ENCODE data around the gene DNAAF8.
A peak's percentile ranks its signal among the peaks of the same experiment; 100 is the strongest.
"Not testable (repeated sequence)": the region's sequence is repeated elsewhere in the genome, so short reads cannot be mapped to it uniquely, and the experiment has no call there.

The DNAAF8 gene

DNA sequence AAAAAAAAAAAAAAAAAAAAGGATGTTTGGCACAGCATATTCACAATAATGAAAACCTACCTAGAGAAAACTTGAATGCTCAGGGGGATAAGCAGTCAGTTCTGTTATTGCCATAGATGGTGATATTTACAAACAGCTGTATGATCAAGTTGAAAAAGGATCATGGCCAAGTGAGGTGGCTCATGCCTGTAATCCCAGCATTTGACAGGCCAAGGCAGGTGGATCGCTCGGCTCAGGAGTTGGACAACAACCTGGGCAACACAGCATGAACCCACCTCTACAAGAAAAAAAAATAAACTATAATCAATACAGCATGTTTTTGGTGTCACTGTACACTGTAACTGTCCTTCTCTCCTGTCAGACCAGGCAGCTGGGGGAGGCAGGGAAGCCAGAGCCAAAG lies 19.3 kb upstream of the DNAAF8 start:
- DNase-seq (ENCODE audit: insufficient read length, low spot score) (no peak), FAIRE-seq (no peak)

DNA sequence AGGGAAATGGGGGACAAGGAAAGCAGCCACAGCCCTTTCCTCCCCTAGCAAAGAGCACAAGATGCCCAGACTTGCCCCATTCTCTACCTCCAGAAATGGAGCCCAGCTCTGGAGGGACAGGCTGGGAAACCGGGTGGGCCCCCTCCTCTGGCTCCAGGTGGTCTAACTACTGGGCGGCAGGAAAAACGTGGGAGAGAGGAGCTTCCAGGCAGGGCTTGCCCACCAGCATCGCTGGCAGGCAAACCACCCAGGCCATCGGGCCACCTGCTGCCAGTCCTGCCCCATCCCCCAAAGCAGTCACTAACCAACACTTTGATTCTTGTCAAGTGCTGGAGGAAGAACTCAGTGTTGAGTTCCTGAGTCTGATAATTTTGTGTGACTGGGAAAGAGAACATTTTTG lies 15.9 kb upstream of the DNAAF8 start:
- FAIRE-seq, result no peak
- DNase-seq (ENCODE audit: insufficient read length, low spot score), result no peak

DNA sequence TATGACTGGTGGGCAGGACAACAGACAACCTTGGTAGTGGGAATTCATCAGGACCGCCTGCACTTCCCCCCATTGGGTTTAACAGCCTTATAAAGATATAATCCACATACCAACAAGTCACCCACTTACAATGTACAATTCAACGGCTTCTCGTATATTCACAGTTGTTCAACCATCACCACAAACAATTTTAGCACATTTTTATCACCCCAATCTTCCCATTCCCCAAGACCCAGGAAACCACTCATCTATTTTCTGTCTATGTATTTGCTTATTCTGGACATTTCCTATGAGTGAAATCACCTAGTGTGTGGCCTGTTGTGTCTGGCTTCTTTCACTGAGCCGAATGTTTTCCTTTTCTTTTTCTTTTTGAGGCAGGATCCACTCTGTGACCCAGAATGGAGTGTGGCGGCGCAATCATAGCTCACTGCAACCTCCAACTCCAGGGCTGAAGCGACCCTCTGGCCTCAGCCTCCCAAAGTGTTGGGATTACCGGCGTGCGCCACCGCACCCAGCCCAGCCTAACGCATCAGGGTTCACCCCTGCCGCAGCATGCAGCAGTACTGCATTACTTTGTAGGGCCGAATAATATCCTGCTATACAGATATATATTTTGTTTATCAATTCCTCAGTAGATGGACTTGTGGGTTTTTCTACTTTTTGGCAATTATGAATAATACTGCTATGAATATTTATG lies 11.1 kb upstream of the DNAAF8 start:
- DNase-seq (ENCODE audit: insufficient read length, low spot score), result no peak
- FAIRE-seq, result no peak

DNA sequence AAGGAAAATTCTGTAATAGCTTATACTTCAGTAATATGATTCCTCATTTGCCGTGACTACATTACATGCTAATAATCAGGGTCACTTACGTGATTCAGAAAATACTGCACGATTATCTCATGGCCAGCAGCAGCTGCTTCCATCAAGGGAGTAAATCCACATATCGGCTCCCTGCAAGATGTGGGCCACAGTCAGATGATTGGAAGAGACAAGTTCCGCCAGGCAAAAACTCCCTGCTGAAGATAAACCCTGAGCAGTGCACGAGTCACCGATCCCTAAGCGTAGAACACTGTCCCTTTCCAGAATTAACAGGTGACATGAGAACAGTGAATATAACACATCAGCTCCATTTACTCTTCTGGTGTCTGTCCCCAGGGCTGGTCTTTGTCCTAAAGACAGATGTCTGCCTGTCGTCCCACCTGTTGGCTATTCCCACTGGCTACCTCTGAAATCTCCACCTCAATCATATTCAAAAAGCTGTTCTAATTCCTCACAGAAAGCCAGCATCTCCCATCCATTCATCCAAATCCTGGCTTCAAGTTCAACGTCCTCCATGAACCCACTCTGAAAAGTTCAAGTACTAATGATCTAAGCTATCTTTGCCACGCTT lies 9.6 kb upstream of the DNAAF8 start:
- FAIRE-seq (no peak), DNase-seq (ENCODE audit: insufficient read length, low spot score) (no peak)

DNA sequence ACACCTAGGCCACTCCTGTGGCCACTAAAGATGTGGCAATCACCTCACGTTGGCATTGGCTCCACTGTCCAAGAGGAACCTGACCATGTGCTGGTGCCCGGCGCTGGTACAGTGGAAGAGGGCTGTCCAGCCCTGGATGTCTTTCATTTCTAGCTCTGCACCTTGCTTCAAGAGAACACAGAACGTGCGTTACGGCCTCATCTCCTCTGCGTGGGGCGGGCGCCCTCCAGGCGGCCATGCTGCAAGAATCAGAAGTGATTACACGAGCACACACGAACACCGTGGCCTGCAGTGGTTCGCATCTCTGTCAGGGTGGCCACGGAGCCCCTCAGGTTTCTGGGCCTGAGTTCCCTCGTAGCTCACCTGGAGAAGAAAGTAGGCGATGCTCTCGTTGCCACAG lies 7.7 kb upstream of the DNAAF8 start:
- DNase-seq (ENCODE audit: insufficient read length, low spot score) (no peak), FAIRE-seq (no peak)

DNA sequence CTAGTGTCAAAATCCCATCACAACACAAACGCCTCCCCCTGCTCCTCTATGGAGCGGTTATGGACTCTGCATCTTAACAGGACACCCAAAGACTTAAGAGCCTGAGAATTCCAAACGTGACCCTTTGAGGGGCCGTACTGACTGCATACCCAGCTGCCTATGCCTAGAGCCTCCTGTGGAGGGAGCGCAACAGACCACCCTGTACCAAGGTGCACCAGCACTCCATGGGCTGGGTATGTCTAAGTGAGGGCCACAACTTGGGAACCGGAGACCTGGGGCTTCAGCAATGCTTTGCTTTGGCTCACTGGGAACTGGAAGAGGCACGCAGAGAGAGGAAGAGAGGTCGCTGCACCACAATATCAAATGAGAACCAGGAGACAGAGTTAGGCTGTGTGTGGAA lies 5.7 kb upstream of the DNAAF8 start:
- FAIRE-seq (no peak), DNase-seq (ENCODE audit: insufficient read length, low spot score) (no peak)

DNA sequence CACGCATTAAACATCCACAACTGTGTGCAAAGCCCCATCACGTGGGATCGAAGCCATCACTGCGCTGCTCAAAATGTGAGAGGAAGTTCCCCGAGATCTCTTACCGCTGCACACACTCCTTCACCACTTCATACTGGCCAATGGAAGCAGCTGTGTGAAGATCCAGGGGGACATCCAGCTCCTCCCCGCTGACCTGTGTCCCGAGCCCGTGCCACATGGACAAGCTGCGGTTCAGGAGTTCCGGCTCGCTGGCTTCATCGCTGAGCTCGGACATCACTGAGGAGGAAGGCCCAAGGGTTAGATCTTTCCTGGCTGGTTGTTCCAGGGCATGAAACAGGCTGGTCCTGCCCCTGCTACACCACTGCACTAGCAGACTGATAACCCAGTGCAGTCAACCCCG lies 4.5 kb upstream of the DNAAF8 start:
- FAIRE-seq (no peak), DNase-seq (ENCODE audit: insufficient read length, low spot score) (no peak)

DNA sequence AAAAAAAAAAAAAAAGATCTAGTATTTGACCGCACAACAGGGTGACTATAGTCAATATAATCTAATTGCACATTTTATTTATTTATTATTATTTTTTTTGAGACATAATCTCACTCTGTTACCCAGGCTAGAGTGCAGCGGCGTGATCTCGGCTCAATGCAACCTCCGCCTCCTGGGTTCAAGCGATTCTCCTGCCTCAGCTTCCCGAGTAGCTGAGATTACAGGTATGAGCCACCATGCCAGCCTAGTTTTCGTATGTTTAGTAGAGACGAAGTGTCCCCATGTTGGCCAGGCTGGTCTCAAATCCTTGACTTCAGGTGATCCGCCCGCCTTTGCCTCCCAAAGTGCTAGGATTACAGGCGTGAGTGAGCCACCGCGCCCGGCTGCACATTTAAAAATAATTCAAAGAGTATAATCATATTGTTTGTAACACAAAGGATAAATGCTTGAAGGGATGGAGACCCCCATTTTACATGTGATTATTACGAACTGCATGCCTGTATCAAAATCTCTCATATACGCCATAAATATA lies 1.1 kb upstream of the DNAAF8 start:
- FAIRE-seq (no peak), DNase-seq (ENCODE audit: insufficient read length, low spot score) (no peak)

DNA sequence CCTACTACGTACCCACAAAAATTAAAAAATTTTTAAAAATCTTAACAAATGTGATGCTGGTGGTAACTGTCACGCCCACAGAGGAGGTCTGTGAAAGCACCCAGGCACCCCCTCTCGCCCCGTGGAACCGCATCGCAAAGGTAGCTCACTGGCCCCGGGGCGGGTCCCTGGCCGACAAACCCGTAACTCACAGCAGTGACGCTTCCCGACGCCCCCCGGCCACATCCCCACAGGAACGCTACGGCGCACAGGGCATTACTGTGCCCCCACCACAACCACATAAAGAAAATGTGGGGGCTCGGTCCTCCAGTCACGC lies 632 bp upstream of the DNAAF8 start:
- DNase-seq (ENCODE audit: insufficient read length, low spot score), result no peak
- FAIRE-seq, result no peak

DNA sequence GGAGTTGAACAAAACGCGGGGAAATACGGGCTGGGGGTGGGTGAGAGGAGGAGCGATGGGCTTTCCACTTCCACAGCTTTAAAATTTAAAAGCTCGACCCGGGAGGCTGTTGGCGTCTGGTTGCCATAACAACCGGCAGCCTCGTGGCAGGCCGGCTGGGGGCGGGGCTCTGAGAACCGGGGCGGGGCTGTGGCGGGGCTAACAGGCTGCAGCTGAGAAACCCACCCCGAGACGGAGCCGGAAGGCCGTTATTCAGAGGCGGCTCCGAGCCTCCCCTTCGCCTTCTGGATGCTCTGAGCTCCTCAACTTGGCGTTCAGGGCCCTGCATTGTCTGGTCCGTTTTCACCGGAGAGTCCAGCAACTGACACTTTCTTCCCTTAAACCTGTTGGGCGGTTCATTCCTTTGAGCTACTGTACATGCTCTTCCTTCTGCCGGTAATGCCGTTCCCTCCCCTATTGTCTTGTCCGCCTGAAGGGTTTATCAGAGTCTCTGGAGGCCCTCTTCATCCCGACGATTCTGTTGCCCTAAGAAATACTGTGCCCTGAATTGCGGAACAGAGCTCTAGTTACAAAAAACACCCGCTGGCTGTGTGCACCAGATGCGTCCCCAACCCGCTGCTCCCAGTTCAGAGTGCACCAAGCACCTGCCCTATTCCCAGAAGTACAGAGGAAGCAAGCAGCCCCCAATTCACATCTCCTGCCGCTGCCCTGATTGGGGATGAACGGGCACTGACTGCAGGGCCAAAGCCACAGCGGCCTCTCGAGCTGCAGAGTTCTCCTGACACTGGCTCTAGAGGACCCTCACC lies 596 bp downstream of the DNAAF8 start:
- DNase-seq (ENCODE audit: insufficient read length, low spot score), result peak; percentile 90
- peak; percentile 87 for FAIRE-seq

DNA sequence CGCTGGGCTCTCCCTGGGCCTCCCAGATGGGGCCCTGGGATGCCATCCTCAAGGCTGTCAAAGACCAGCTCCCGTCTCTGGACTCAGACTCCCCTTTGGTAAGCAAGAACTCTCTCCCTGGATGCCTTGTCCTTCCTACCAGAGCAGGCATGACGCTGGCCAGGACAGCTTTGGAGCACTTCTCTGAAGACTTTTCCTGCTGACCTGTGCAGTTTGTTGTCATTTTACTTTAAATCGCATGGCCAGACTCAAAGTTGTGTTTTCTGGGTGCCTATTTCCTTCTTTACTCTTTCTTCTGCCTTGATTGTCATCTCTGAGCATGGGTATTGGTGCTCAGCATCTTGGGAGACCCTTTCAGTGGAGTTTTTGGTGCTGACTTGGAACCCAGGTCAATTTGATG lies 2.2 kb downstream of the DNAAF8 start:
- FAIRE-seq (no peak), DNase-seq (ENCODE audit: insufficient read length, low spot score) (no peak)

DNA sequence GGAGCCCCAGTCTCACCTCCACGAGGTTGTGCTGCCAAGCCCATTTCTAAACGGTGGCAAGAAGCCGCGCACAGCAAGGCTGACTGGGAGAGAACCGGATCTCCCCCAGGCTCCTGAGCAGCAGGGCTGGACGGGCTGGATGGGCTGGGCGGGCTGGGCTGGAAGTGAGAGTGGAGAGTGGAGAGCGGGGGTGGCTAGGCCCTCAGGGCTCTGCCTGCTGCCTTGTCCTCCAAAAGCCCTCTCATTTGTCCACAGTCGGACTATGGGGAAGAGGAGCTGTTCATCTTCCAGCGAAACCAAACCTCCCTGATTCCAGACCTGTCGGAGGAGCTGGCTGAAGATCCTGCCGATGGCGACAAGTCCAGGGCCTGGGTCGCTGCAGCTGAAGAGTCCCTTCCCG lies 3.2 kb downstream of the DNAAF8 start:
- FAIRE-seq (no peak), DNase-seq (ENCODE audit: insufficient read length, low spot score) (no peak)

DNA sequence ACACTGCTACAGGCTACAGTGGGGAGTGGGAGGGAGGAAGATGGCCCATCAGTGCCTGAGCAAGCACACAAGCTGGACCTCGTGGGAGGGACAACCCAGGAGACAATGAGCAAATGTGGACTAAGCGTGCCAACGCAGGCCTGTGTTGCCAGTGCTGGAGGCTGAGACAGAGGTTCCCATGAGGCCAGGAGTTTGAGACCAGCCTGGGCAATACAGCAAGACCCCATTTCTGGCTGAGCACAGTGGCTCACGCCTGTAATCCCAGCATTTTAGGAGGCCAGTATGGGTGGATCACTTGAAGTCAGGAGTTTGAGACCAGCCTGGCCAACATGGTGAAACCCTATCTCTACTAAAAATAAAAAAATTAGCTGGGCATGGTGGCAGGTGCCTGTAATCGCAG lies 4.0 kb downstream of the DNAAF8 start:
- not testable (repeated sequence) for FAIRE-seq; DNase-seq (ENCODE audit: insufficient read length, low spot score)

DNA sequence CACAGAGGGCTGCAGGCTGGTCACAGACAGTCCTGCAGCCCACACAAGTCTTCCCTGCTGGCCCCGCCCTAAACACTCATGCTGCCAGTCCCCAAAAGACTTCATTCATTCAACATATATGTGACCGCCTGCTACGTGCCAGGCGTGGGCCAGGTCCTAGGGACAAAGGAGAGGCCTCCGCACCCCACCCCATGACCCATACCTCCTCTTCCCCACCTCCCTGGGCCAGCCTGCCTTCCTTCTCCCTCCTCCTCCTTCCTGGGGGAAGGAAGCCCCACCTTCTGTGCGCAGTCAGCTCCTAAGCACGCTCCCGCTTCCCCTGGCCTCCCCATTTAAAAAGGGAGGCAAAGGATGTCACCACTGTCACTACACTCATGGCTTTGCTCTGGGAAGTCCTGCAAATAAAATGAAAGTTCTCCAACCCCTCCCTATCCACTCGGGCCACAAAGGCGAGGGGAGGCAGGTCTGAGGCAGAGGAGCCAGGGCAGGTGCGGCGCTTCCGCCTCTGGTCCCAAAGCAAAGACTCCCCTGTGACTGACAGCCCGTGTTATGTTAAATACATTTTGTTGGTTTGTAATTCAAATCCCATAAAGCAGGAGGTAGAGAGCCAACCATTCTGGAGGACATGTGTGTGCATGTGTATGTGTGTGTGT lies 9.0 kb downstream of the DNAAF8 start:
- FAIRE-seq (no peak), DNase-seq (ENCODE audit: insufficient read length, low spot score) (no peak)

DNA sequence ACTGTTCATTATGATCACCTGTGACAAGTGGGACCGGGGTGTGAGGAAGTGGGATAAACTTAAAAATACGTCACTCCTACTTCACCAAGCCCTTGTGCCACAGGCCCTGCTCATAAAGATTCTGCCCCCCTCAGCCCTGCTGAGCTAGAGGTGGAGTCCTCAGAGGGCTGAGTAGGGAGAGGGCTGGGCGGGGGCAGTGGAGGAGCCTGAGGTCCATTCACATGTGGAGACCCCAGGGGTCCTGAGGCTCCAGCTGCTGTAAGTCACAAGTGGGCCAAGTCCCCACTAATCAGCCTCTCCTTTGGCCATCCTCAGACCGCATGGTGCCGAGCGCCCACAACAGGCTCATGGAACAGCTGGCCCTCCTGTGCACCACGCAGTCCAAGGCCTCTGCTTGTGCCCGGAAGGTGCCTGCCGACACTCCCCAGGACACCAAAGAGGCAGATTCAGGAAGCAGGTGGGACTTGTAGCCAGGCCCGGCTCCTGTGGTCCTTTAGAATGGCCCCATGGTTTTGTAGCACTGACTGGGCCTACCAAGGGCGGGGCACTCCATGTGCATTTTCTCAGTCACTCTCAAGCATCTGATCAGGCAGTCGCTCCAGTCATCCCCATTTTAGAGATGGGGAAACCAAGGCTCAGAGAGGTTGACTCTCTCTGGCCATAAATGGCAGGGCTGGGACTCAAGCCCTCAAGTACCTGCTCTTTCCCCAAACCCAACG lies 10.4 kb downstream of the DNAAF8 start:
- DNase-seq (ENCODE audit: insufficient read length, low spot score), result no peak

DNA sequence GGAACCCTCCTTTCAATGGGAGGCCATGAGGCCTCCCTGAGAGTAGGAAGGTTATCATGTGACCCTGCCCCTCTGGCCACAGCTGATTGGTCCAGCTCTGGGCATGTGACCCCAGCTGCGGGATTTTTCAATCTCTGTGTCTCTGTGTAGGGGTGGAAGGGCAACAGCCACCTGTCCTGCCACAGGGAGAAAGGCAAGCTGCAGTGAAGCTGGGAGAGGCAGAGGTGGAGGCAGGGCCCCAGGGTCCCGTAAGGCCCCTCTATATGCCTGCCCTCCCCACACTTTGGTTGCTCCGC lies 10.9 kb downstream of the DNAAF8 start:
- FAIRE-seq, result no peak
- no peak for DNase-seq (ENCODE audit: insufficient read length, low spot score)

More for the DNA sequence above, 10.4 kb downstream of the DNAAF8 start:
- FAIRE-seq, result no peak

DNA sequence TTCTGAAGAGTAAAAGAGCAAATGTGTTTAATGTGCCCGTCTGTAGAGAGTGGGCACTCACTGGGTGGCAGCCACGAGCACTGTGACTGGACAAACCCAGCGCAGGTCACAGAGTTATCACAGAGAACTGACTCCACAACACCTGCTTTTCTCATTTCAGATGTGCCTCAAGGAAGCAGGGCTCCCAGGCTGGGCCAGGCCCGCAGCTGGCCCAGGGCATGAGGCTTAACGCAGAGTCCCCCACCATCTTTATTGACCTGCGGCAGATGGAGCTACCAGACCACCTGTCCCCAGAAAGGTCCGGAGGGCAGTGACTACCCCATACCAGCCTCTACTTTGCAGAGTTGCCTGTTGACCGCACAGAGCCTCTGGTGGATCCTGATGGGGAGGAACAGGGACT lies 11.9 kb downstream of the DNAAF8 start:
- no peak for DNase-seq (ENCODE audit: insufficient read length, low spot score)
- FAIRE-seq, result no peak

DNA sequence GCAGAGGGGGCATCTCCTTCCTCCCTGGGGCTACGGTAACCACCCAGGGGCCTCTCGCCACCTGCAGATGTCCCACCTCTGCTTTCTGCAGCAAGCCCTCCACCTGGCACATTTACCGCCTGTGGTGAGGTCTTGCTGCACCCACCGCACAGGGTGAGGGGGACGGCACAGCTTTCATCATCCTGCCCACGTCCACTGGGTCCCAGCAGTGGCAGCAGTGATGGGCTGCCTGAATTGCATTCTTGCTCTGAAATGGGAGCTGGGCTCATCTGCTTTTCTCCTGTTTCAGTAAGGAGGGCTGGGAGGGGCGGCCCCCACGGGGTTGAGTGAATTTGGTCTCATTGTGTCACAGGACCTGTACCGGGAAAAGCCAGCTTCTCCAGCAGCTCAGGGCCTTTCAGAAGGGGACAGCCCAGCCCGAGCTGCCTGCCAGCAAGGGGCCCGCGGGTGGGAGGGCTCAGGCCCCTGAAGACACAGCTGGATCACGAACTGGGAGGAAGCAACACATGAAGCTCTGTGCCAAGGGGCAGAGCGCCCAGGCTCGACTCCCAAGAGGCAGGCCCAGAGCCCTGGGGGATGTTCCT lies 12.7 kb downstream of the DNAAF8 start:
- DNase-seq (ENCODE audit: insufficient read length, low spot score) (no peak), FAIRE-seq (no peak)

DNA sequence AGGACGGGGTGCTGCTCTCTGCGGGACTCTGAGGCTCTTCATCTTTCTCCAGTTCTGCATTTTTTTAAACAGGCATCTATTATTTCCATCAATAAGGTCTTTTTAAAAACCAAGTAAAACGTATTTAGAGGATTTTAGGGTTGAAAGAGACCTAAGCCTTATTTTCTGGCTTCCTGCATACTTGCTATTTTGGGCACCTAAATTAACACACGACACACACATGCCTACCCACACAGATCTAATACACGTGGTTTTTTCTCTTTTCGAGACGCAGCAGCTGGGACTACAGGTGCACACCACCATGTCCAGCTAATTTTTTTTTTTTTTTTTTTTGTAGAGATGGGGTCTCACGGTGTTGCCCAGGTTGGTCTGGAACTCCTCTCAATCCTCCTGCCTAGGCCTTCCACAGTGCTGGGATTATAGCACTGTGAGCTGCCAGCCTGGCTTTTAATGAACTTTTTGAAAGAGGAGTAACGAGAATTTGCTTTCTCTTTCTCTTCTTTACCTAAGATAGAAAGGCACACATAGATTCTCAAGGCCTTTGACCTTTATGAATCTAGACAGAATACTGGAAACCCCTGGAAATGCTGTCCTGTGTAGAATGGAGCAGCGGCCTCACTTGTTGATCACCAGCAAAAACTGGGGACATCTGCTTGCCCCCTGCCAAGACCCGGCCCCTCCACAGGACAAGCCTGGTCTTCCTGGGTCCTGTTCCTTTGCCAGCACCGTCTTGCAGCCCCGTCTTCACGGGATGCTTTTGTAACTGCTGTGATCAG lies 13.8 kb downstream of the DNAAF8 start:
- FAIRE-seq, result no peak
- no peak for DNase-seq (ENCODE audit: insufficient read length, low spot score)
